ENCODE results near the gene HOXA5. TPM values are rescaled to one million over a fixed set of nuclear protein-coding genes. Genes with fewer than 3 reads are reported as not detected.

HOXA5 gene
- total RNA-seq, 1 experiment from 2014 or later, result not detected

GRCh38 chr7:27128776-27129728 is 14.4 kb downstream of the HOXA5 start:
- H3K79me2 ChIP-seq (ENCODE audit: insufficient read depth, low read length), result no peaks in the 10 kb centered on the region
- H3T11ph ChIP-seq (ENCODE audit: low read length), result no peak overlapping the region
- H3K9me3 ChIP-seq (ENCODE audit: control insufficient read depth, low read depth, low read length), result no peaks in the 10 kb centered on the region
- no peak for TF ChIP-seq CTCF (conservative IDR thresholded peaks at IDR 0.05)
- no peaks in the 10 kb centered on the region for H3K79me1 ChIP-seq (ENCODE audit: insufficient read depth, low read depth, low read length, poor library complexity, severe bottlenecking)
- H2BK20ac ChIP-seq (ENCODE audit: low read depth, low read length, poor library complexity, severe bottlenecking), result no peak overlapping the region
- no peaks in the 10 kb centered on the region for H3K23me2 ChIP-seq (ENCODE audit: insufficient read length, low read depth, low read length, poor library complexity, severe bottlenecking)
- H2BK12ac ChIP-seq (ENCODE audit: insufficient read length, low read depth, low read length), result no peak overlapping the region
- DNase-seq, result no peak
- no peak overlapping the region for H4K5ac ChIP-seq (ENCODE audit: insufficient read length, low read depth, low read length)
- Mint-ChIP-seq H3K9me3 (peaks cover 4 to 11% of the 10 kb centered on the region in 2 experiments; a peak in 3 of 5 replicates), H3K27me3 (ENCODE audit: low read depth) (peaks cover 97% of the 10 kb centered on the region), H3K36me3 (ENCODE audit: insufficient read depth in 1 of 3, low read depth in 3 of 3) (no peaks in the 10 kb centered on the region; a peak in 1 of 7 replicates), H3K4me3 (no peak overlapping the region), H3K27ac (no peak overlapping the region), H3K4me1 (peaks cover 0 to 6% of the 10 kb centered on the region in 2 experiments; a peak in 1 of 4 replicates)
- H3K27ac ChIP-seq (ENCODE audit: insufficient read length, low read depth, low read length), result no peak overlapping the region
- no peak overlapping the region for H2AFZ ChIP-seq (ENCODE audit: low read length)
- H3K56ac ChIP-seq (ENCODE audit: insufficient read length, low read depth, low read length), result no peak overlapping the region
- H3K23ac ChIP-seq (ENCODE audit: insufficient read length, low read depth, low read length), result no peak overlapping the region
- no peak overlapping the region for H2BK120ac ChIP-seq (ENCODE audit: low read depth, low read length, poor library complexity, severe bottlenecking)
- H3K27me3 ChIP-seq (ENCODE audit: insufficient read depth, low read length), result peaks cover 95% of the 10 kb centered on the region
- H3K18ac ChIP-seq (ENCODE audit: insufficient read length, low read depth, low read length), result no peak overlapping the region
- H4K8ac ChIP-seq (replicated peaks; ENCODE audit: insufficient read length, low read depth, low read length), result no peak overlapping the region
- H4K20me1 ChIP-seq (ENCODE audit: control insufficient read depth, insufficient read depth, insufficient read length), result peaks cover 3% of the 10 kb centered on the region
- no peak overlapping the region for H3K4ac ChIP-seq (ENCODE audit: low read depth, low read length)
- H2BK15ac ChIP-seq (ENCODE audit: low read depth, low read length), result no peak overlapping the region
- H3K14ac ChIP-seq (ENCODE audit: insufficient read depth, low read length), result no peak overlapping the region
- no peaks in the 10 kb centered on the region for H3K4me1 ChIP-seq (ENCODE audit: insufficient read depth, low read length)
- no peak overlapping the region for H2BK5ac ChIP-seq (ENCODE audit: insufficient read length, low read length)
- no peak overlapping the region for H2AK5ac ChIP-seq (ENCODE audit: insufficient read length, low read length)
- H3K9ac ChIP-seq (ENCODE audit: extremely low read depth, insufficient read length, low read length), result no peak overlapping the region
- no peak overlapping the region for H3K4me2 ChIP-seq (ENCODE audit: insufficient read depth, insufficient read length, low read length)
- no peak overlapping the region for H4K91ac ChIP-seq (ENCODE audit: insufficient read length, low read depth, low read length)
- no CpG with 5 or more reads among the region's 28 CpGs for WGBS (ENCODE audit: extremely low coverage, insufficient read length, low lambda C conversion rate)

All from H9 (cell line).